ES-I3 (cell line): ENCODE measurements around the gene FAM98C.
A peak's percentile ranks its signal among the peaks of the same experiment; 100 is the strongest.
"Not testable (repeated sequence)": the region's sequence is repeated elsewhere in the genome, so short reads cannot be mapped to it uniquely, and the experiment has no call there.

ENCODE experiments used
- H3K36me3 ChIP-seq: 2 replicates; pipeline ENCODE4 v1.6.1; 2013; ENCODE audit warnings: mild to moderate bottlenecking, low read length, control low read depth, moderate library complexity; ENCODE audit not compliant: insufficient read depth
- H3K4me1 ChIP-seq: 2 replicates; pipeline ENCODE4 v1.6.1; 2013; ENCODE audit warnings: mild to moderate bottlenecking, control low read depth, low read length; ENCODE audit not compliant: insufficient read depth
- H3K9ac ChIP-seq: 2 replicates; pipeline ENCODE4 v1.6.1; 2013; ENCODE audit warnings: low read depth, mild to moderate bottlenecking, low read length, moderate library complexity
- H3K9me3 ChIP-seq: 2 replicates; pipeline ENCODE4 v1.6.1; 2013; ENCODE audit warnings: mild to moderate bottlenecking, low read length, moderate library complexity; ENCODE audit not compliant: control insufficient read depth, insufficient read depth

The FAM98C gene

GRCh38 chr19:38399081-38399480 is 3.8 kb upstream of the FAM98C start:
- no peaks in the 10 kb centered on the region; the same call in 1 of the 2 replicates for H3K36me3 ChIP-seq
- no peaks in the 10 kb centered on the region for H3K9me3 ChIP-seq
- H3K4me1 ChIP-seq: peaks cover 5% of the 10 kb centered on the region; the same call in 1 of the 2 replicates
- H3K9ac ChIP-seq: no peak overlapping the region

DNA sequence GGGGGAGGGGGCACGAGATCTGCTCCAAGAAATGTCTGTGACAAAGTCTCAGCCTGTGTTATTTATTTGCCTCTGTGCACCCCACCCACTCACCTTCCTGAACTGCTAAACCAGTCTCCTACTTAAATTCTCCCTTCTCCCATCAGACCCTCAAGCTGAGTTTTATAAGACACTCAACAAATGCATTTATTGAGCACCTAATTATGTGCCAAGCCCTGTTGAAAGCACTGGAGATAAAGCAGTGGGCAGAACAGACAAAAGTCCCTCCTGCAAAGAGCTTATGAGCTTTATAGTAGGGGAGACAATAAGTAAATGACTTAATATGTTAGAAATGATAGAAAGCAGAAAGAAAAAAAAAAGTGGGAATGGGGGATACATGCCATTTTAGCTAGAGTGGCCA is 3.4 kb upstream of the FAM98C start:
- no peak overlapping the region for H3K9ac ChIP-seq
- peaks cover 2% of the 10 kb centered on the region; the same call in 1 of the 2 replicates for H3K4me1 ChIP-seq
- no peaks in the 10 kb centered on the region; the same call in 1 of the 2 replicates for H3K36me3 ChIP-seq
- no peaks in the 10 kb centered on the region for H3K9me3 ChIP-seq

GRCh38 chr19:38400361-38400760 is 2.5 kb upstream of the FAM98C start:
- H3K9me3 ChIP-seq: no peaks in the 10 kb centered on the region
- no peak overlapping the region for H3K9ac ChIP-seq
- no peaks in the 10 kb centered on the region; the same call in 1 of the 2 replicates for H3K36me3 ChIP-seq
- peaks cover 2% of the 10 kb centered on the region; the same call in 1 of the 2 replicates for H3K4me1 ChIP-seq

DNA sequence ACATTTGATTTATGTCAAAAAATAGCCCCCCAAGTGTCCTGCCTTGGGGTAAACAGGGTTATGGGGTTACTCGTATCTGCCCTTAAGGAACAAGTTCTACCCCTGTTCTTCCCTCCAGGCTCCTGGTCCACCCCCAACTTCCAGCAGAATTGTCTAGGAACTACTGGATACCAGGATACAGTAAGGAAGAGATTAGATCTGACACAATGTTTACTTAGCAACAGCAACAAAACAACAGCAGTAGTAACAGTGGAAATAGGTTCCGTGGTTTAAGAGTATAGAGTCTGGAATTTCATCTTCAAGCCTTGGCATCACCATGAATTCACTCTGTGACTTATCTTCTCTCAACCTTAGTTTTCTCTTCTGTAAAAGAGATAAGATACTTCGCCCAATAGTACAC is 1.7 kb upstream of the FAM98C start:
- no peak overlapping the region for H3K9ac ChIP-seq
- H3K9me3 ChIP-seq: no peaks in the 10 kb centered on the region
- no peaks in the 10 kb centered on the region; the same call in 1 of the 2 replicates for H3K36me3 ChIP-seq
- H3K4me1 ChIP-seq: peaks cover 2% of the 10 kb centered on the region; the same call in 1 of the 2 replicates

DNA sequence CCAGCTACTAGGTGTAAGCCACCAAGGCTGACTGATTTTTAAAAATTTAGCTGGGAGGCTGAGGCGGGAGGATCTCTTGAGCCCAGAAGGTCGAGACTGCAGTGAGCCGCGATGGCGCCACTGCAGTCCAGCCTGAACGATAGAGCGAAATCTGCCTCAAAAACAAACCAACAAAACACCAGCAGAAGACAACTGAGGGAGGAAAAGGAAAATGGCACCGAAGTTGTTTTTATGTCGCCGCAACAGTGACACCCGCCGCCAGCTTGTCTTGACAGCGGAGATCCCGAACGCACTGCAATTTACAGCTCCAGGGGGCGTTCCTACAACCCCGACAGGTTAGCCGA is 298 bp upstream of the FAM98C start:
- no peaks in the 10 kb centered on the region for H3K9me3 ChIP-seq
- no peaks in the 10 kb centered on the region; the same call in 1 of the 2 replicates for H3K36me3 ChIP-seq
- H3K4me1 ChIP-seq: 0 out of 2 replicates have a peak, but pooled peaks cover 2% of the 10 kb centered on the region
- peak overlapping the region; percentile 70; the same call in 1 of the 2 replicates for H3K9ac ChIP-seq

- Histone ChIP-seq H3K4me1 (no peaks in the 10 kb centered on the region), H3K36me3 (no peaks in the 10 kb centered on the region; the same call in 1 of the 2 replicates), H3K9ac (no peak overlapping the region), H3K9me3 (no peaks in the 10 kb centered on the region)
These were observed 2.0 kb downstream of the FAM98C start for GRCh38 chr19:38404858-38405257.

- H3K9me3 ChIP-seq: no peaks in the 10 kb centered on the region
- H3K4me1 ChIP-seq: no peaks in the 10 kb centered on the region
- H3K9ac ChIP-seq: no peak overlapping the region
- H3K36me3 ChIP-seq: no peaks in the 10 kb centered on the region; the same call in 1 of the 2 replicates
These were observed 2.4 kb downstream of the FAM98C start for GRCh38 chr19:38405276-38405675.

DNA sequence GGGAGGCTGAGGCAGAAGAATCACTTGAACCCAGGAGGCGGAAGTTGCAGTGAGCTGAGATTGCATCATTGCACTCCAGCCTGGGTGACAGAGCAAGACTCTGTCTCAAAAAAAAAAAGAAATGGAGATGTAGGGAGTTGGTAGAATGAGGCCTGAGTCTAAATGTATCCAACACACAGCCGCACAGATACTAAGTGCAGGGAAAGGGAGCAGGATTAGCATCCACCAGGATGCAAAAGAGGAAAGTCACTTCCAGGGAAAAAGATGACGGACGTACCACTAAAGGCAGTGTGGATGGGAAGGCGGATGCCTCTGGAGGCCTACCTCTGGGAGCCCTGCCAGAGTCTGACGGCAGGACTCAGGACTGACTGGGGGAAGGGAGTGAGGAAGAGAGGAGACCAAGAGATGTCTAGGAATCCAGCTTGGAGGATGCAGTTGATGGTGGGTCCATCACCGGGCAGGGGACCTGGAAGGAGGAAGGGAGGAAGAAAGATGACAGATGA is 6.8 kb downstream of the FAM98C start:
- Histone ChIP-seq H3K9me3 (no peaks in the 10 kb centered on the region), H3K4me1 (no peaks in the 10 kb centered on the region), H3K9ac (no peak overlapping the region), H3K36me3 (no peaks in the 10 kb centered on the region; the same call in 1 of the 2 replicates)

- H3K36me3 ChIP-seq, H3K9me3 ChIP-seq, H3K4me1 ChIP-seq, H3K9ac ChIP-seq: not testable (repeated sequence)
These were observed 7.5 kb downstream of the FAM98C start for GRCh38 chr19:38410407-38410806.

- H3K9me3 ChIP-seq: no peaks in the 10 kb centered on the region
- no peaks in the 10 kb centered on the region for H3K4me1 ChIP-seq
- no peak overlapping the region for H3K9ac ChIP-seq
- no peaks in the 10 kb centered on the region; the same call in 1 of the 2 replicates for H3K36me3 ChIP-seq
These were observed 8.3 kb downstream of the FAM98C start for GRCh38 chr19:38411041-38411712.

DNA sequence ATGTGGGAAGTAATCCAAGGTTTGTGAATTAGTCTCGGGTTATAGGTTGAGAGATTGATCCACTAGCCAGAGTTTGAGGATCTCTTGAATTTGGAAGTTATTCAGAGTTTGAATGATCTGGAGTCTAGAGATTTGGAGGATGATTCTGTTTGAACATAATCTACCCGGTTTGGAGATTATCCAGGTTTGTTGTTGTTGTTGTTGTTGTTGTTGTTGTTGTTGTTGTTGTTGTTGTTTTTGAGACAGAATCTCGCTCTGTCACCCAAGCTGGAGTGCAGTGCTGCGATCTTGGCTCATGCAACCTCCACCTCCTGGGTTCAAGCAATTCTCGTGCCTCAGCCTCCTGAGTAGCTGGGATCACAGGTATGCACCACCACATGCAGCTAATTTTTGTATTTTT is 9.0 kb downstream of the FAM98C start:
- not testable (repeated sequence) for H3K9me3 ChIP-seq, H3K4me1 ChIP-seq, H3K9ac ChIP-seq, H3K36me3 ChIP-seq

- H3K36me3 ChIP-seq: no peaks in the 10 kb centered on the region
- no peaks in the 10 kb centered on the region for H3K9me3 ChIP-seq
- H3K4me1 ChIP-seq: no peaks in the 10 kb centered on the region
- H3K9ac ChIP-seq: no peak overlapping the region
These were observed 9.6 kb downstream of the FAM98C start for GRCh38 chr19:38412491-38412890.

GRCh38 chr19:38412961-38413360 is 10.1 kb downstream of the FAM98C start:
- Histone ChIP-seq H3K9ac (no peak overlapping the region), H3K9me3 (no peaks in the 10 kb centered on the region), H3K4me1 (no peaks in the 10 kb centered on the region), H3K36me3 (no peaks in the 10 kb centered on the region)

- no peak overlapping the region for H3K9ac ChIP-seq
- H3K36me3 ChIP-seq: no peaks in the 10 kb centered on the region
- no peaks in the 10 kb centered on the region for H3K9me3 ChIP-seq
- H3K4me1 ChIP-seq: no peaks in the 10 kb centered on the region
These were observed 10.5 kb downstream of the FAM98C start for GRCh38 chr19:38413416-38413815.

GRCh38 chr19:38417146-38417543 is 14.3 kb downstream of the FAM98C start:
- Histone ChIP-seq H3K4me1 (no peaks in the 10 kb centered on the region; the same call in 1 of the 2 replicates), H3K9me3 (no peaks in the 10 kb centered on the region), H3K9ac (no peak overlapping the region), H3K36me3 (no peaks in the 10 kb centered on the region)
